Measurements from ENCODE around the gene APIP.
A peak's percentile ranks its signal among the peaks of the same experiment; 100 is the strongest.

Gene APIP

DNA sequence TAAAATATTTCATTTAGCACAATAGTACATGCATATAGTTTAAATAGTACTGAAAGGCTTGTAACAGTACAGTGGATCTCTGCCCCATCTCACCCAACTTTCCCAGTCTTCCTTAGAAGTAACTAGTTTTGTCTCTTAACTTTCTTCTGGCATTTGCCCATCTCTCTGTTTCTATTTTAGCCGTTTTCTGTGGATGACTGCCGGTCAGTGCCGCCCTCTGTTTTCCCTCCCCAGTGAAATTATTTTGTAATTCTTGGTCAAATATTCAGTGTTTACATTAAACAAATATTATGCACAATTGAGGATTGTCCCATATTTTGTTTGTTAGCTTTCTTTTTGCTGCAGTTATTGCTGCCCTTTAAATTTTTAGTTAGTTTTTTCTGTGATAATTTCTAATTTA, 8.5 kb upstream of the APIP start:
- H3K27ac ChIP-seq, result peak overlapping the region; percentile 17; the same call in 1 of the 2 replicates
- TF ChIP-seq, protein P1, sequence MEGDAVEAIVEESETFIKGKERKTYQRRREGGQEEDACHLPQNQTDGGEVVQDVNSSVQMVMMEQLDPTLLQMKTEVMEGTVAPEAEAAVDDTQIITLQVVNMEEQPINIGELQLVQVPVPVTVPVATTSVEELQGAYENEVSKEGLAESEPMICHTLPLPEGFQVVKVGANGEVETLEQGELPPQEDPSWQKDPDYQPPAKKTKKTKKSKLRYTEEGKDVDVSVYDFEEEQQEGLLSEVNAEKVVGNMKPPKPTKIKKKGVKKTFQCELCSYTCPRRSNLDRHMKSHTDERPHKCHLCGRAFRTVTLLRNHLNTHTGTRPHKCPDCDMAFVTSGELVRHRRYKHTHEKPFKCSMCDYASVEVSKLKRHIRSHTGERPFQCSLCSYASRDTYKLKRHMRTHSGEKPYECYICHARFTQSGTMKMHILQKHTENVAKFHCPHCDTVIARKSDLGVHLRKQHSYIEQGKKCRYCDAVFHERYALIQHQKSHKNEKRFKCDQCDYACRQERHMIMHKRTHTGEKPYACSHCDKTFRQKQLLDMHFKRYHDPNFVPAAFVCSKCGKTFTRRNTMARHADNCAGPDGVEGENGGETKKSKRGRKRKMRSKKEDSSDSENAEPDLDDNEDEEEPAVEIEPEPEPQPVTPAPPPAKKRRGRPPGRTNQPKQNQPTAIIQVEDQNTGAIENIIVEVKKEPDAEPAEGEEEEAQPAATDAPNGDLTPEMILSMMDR (conservative IDR thresholded peaks at IDR 0.05), result no peak

DNA sequence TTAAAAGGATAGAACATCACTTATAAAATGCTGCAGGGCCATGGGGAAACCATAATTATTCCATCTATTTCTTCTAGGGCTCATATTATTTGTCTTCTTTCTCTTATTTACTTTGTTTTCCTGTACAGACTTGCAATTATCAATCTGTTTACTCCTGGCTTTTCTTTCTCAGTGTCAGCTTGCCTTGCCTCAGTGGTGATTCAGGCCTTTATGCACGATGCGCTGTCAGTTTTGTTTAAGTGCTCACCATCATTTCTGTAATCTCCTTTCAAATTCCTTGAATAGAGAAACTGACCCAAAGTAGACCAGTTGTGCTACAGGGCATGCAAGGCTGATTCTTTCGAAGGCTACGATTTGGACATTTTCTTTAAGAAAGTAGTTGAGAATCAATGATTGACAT, 5.0 kb upstream of the APIP start:
- TF ChIP-seq, protein P1 (conservative IDR thresholded peaks at IDR 0.05), result no peak
- no peak overlapping the region for H3K27ac ChIP-seq

DNA sequence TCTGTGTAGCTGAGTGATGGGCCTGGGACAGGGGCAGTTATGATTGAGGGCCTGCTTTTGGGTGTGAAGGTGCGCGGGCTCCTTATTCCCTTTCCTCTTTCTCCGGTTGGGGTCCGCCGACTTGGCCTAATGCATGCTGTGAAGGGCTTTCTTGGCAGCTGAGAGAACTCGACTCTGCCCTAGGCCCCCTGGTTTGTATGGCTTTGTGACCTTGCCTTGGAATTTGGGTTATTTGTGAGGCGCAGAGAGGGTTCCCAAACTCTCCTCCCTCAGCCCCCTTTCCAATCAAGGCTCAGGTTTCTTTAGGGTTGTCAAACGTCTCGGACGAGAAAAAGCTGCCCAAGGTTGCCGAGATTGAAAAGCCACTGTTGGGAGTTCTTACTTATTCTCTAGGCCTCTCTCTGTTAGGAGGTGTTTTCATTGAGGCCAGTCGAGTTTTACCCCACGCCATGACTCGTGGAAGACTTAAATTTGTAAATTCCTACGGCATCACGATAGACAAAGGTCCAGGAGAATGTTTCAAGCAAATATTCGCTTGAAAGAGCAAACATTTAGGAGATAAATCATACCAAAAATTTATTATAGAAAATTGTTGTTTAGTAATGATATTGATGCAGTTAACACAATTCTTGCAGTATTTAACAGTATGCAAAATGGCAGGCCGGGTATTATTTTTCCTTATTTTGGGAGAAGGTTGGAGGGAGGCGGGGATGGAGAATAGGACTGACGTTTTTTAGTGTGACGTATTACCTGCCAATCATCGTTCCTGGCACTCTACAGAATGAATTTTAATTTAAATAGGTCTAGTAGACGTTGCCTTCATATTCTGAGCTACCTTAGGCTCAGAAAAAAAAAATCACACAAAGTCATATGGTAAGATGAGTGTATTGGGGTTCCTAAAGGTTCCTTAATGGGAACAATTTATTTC, 928 bp upstream of the APIP start:
- H3K27ac ChIP-seq, result peak overlapping the region; percentile 97
- TF ChIP-seq, protein P1 (conservative IDR thresholded peaks at IDR 0.05), result no peak

DNA sequence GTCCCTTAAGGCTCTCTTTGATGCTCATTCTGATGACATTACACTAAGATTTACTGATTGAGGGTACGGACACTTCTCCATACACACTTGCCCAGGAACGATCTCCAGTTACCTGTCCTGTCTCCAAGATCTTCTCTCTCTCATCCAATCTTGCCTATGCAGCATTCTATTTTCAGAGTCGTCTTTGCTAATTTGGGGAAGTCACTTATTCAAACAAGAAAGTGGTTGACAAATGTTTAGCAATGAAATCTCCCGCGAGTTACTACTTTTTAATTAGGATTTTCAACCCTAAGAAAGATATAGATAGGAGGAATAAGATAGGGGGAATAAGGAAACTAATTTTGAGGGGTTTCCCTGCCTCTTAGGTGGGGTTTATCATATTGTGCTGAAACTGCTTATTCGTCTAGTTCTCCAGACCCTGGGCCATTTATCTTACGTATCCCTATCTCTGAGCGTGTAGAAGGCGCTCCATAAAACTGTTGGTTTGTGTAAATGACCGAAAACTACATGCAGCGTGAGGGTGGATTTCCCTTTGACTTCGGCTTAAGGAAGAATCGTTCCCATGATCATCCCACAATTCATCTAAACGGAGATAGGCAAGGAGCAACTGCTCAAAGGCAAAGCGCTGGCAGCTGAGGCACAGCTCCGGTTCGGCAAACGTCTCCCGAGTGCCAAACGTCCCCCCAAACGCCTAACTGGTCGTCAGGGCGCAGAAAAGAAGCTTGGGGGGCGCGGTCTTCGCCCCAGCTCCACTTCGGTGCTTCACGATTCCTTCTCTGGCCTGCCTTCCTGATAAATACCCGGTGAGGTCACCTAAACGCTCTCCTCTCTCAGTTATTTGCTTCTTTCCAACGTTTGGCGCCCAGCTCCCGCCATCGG, 804 bp downstream of the APIP start:
- TF ChIP-seq, protein P1 (conservative IDR thresholded peaks at IDR 0.05), result no peak
- peak overlapping the region; percentile 97 for H3K27ac ChIP-seq

DNA sequence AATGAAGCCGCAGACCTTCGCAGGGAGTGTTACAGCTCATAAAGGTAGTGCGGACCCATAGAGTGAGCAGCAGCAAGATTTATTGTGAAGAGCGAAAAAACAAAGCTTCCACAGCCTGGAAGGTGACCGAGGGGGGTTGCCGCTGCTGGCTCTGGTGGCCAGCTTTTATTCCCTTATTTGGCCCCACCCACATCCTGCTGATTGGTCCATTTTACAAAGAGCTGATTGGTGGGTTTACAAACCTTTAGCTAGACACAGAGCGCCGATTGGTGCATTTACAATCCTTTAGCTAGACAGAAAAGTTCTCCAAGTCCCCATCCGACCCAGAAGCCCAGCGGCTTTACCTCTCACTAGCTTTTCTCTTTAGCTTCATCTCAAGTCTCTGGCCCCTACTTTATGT, 2.6 kb downstream of the APIP start:
- H3K27ac ChIP-seq, result peak overlapping the region; percentile 97; the same call in 1 of the 2 replicates

DNA sequence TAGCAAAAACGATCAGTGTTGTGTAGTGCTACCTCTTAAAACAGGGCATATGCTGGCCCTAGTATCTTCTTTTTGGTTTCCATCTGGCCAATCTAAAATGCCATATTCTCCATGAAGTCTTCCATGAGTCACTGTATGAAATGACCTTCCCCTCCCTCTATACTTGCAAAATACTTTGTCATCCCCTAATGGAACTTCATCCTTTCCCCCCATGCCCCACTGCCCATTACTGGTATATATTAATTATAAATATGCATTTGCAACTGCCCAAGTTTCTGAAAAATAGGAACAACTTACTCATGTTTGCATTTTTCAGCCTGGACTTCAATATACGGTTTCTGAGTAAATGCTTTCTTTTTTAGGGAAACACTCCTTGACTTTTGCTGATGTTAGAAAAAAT, 4.5 kb downstream of the APIP start:
- TF ChIP-seq, protein P1 (conservative IDR thresholded peaks at IDR 0.05), result no peak
- peak overlapping the region; percentile 69 for H3K27ac ChIP-seq

DNA sequence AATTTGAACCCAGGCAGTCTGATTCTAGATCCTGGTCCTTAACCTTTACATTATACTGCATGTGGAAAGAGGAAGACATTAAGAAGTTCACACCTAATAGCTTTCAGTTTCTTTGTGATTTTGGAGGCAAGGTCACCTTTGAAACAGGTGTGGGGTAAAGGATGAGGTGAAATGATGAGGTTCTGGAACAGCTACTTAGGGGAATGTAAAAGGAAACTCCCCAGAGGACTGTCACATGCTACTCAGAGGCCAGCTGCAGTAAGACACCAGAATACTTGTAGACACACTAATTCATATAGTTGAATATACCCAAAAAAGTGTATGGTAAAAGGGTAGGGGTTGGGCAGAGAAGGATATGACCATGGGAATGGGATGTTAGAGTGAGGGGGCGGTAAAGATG, 5.4 kb downstream of the APIP start:
- TF ChIP-seq, protein P1 (conservative IDR thresholded peaks at IDR 0.05), result no peak
- H3K27ac ChIP-seq, result peak overlapping the region; percentile 69

Measured in VCaP (cell line).